ENCODE data around the gene CARMIL1. TPM values are rescaled to one million over a fixed set of nuclear protein-coding genes. Genes with fewer than 3 reads are reported as not detected.

CARMIL1 gene
- total RNA-seq, 1 experiment from 2014 or later, result 25.2 TPM

GRCh38 chr6:25464225-25464624 lies 185.1 kb downstream of the CARMIL1 start:
- Mint-ChIP-seq H3K27me3 (ENCODE audit: insufficient read depth, unreplicated experiment) (no peaks in the 10 kb centered on the region), H3K36me3 (ENCODE audit: insufficient read depth, unreplicated experiment) (peaks cover 6% of the 10 kb centered on the region), H3K4me3 (ENCODE audit: unreplicated experiment) (no peak overlapping the region), H3K9me3 (ENCODE audit: unreplicated experiment) (no peaks in the 10 kb centered on the region), H3K27ac (ENCODE audit: low read depth, unreplicated experiment) (no peak overlapping the region), H3K4me1 (ENCODE audit: insufficient read depth, unreplicated experiment) (no peaks in the 10 kb centered on the region)
- intact Hi-C loops (cut with micrococcal nuclease), result no loop called here
- ChIA-PET POLR2A (interaction anchor here (0.6 kb wide), 1 partner anchor 12 kb away, joined by 3 read pairs; no protein-coding TSS in a partner anchor), CTCF (interaction anchor here (1.1 kb wide), 1 partner anchor 25 kb away, joined by 4 read pairs; no protein-coding TSS in a partner anchor)
- no TSS peak for BruUV-seq (replicated peaks)
- no peak for DNase-seq (ENCODE audit: unreplicated experiment)
- TF ChIP-seq CTCF (IDR thresholded peaks at IDR 0.05; ENCODE audit: unreplicated experiment), result no peak

GRCh38 chr6:25465941-25466340 lies 186.8 kb downstream of the CARMIL1 start:
- no peak for TF ChIP-seq CTCF (IDR thresholded peaks at IDR 0.05; ENCODE audit: unreplicated experiment)
- H3K36me3 Mint-ChIP-seq (ENCODE audit: insufficient read depth, unreplicated experiment), result peaks cover 6% of the 10 kb centered on the region
- no peak overlapping the region for H3K27ac Mint-ChIP-seq (ENCODE audit: low read depth, unreplicated experiment)
- CTCF ChIA-PET, result interaction anchor here (0.9 kb wide), 1 partner anchor 187 kb away, joined by 4 read pairs; the partner anchor contains the start of gene CARMIL1
- POLR2A ChIA-PET, result interaction anchor here (1.0 kb wide), 1 partner anchor 9 kb away, joined by 3 read pairs; no protein-coding TSS in a partner anchor
- no peak overlapping the region for H3K4me3 Mint-ChIP-seq (ENCODE audit: unreplicated experiment)
- intact Hi-C loops (cut with micrococcal nuclease), result no loop called here
- no TSS peak for BruUV-seq (replicated peaks)
- no peaks in the 10 kb centered on the region for H3K9me3 Mint-ChIP-seq (ENCODE audit: unreplicated experiment)
- DNase-seq (ENCODE audit: unreplicated experiment), result no peak
- H3K4me1 Mint-ChIP-seq (ENCODE audit: insufficient read depth, unreplicated experiment), result no peaks in the 10 kb centered on the region
- H3K27me3 Mint-ChIP-seq (ENCODE audit: insufficient read depth, unreplicated experiment), result no peaks in the 10 kb centered on the region

GRCh38 chr6:25468881-25469280 lies 189.7 kb downstream of the CARMIL1 start:
- H3K27me3 Mint-ChIP-seq (ENCODE audit: insufficient read depth, unreplicated experiment), result no peaks in the 10 kb centered on the region
- CTCF ChIA-PET, result interaction anchor here (0.7 to 1.2 kb wide), 2 partner anchors 81 to 190 kb away, joined by 3 to 6 read pairs; partner anchors contain the start of gene CARMIL1
- H3K4me1 Mint-ChIP-seq (ENCODE audit: insufficient read depth, unreplicated experiment), result no peaks in the 10 kb centered on the region
- no peak overlapping the region for H3K4me3 Mint-ChIP-seq (ENCODE audit: unreplicated experiment)
- no peaks in the 10 kb centered on the region for H3K9me3 Mint-ChIP-seq (ENCODE audit: unreplicated experiment)
- DNase-seq (ENCODE audit: unreplicated experiment), result no peak
- H3K27ac Mint-ChIP-seq (ENCODE audit: low read depth, unreplicated experiment), result no peak overlapping the region
- TF ChIP-seq CTCF (IDR thresholded peaks at IDR 0.05; ENCODE audit: unreplicated experiment), result no peak
- intact Hi-C loops (cut with micrococcal nuclease), result no loop called here
- BruUV-seq (replicated peaks), result no TSS peak
- POLR2A ChIA-PET, result no interaction called here
- peaks cover 20% of the 10 kb centered on the region for H3K36me3 Mint-ChIP-seq (ENCODE audit: insufficient read depth, unreplicated experiment)

- no peak overlapping the region for H3K27ac Mint-ChIP-seq (ENCODE audit: low read depth, unreplicated experiment)
- no peaks in the 10 kb centered on the region for H3K27me3 Mint-ChIP-seq (ENCODE audit: insufficient read depth, unreplicated experiment)
- no peaks in the 10 kb centered on the region for H3K4me1 Mint-ChIP-seq (ENCODE audit: insufficient read depth, unreplicated experiment)
- no peak overlapping the region for H3K4me3 Mint-ChIP-seq (ENCODE audit: unreplicated experiment)
- no TSS peak for BruUV-seq (replicated peaks)
- CTCF ChIA-PET, result interaction anchor here (0.6 to 1.3 kb wide), 5 partner anchors 11 to 1041 kb away, joined by 3 to 5 read pairs (median 3); partner anchors contain the start of gene CARMIL1
- no peaks in the 10 kb centered on the region for H3K9me3 Mint-ChIP-seq (ENCODE audit: unreplicated experiment)
- DNase-seq (ENCODE audit: unreplicated experiment), result no peak
- POLR2A ChIA-PET, result interaction anchor here (1.0 kb wide), 1 partner anchor 20 kb away, joined by 3 read pairs; no protein-coding TSS in a partner anchor
- peak; percentile 7 for TF ChIP-seq CTCF (IDR thresholded peaks at IDR 0.05; ENCODE audit: unreplicated experiment)
- H3K36me3 Mint-ChIP-seq (ENCODE audit: insufficient read depth, unreplicated experiment), result peaks cover 21% of the 10 kb centered on the region
- intact Hi-C loops (cut with micrococcal nuclease), result no loop called here
Observed at GRCh38 chr6:25469797-25470388, 190.7 kb downstream of the CARMIL1 start.
